Coronary artery (tissue), 2 donors: ENCODE results near the gene AHNAK.
"Not testable (repeated sequence)": the region's sequence is repeated elsewhere in the genome, so short reads cannot be mapped to it uniquely, and the experiment has no call there.

Experiments
- DNase-seq: peaks from one replicate; pipeline ENCODE4 v3.0.0-alpha.2; 2017; ENCODE audit warnings: low spot score
- H3K27ac ChIP-seq, 2 donors: fragments of 200-600 bp; sonication (generic); one replicate each; pipeline ENCODE4 v1.5.1; 2016 to 2019
- H3K4me3 ChIP-seq: fragments of 200-600 bp; sonication (generic); 2 replicates; pipeline ENCODE4 v1.5.1; 2016; ENCODE audit warnings: mild to moderate bottlenecking, moderate library complexity
- CTCF ChIP-seq: fragments of 200-600 bp; sonication (generic); IDR thresholded peaks from one replicate; pipeline ENCODE4 v1.5.1; 2019; ENCODE audit warnings: antibody characterized with exemption

Gene AHNAK

GRCh38 chr11:62572431-62572830 is 25.8 kb upstream of the AHNAK start:
- Histone ChIP-seq H3K27ac (peak overlapping the region; percentile 73 to 78), H3K4me3 (peak overlapping the region; percentile 80)
- no peak for DNase-seq
- no peak for TF ChIP-seq CTCF

- not testable (repeated sequence) for H3K4me3 ChIP-seq, H3K27ac ChIP-seq, DNase-seq
Observed at GRCh38 chr11:62571493-62571892, 24.9 kb upstream of the AHNAK start.

- H3K4me3 ChIP-seq, DNase-seq, H3K27ac ChIP-seq: not testable (repeated sequence)
Observed at GRCh38 chr11:62570903-62571302, 24.3 kb upstream of the AHNAK start.

- no peak for DNase-seq
- TF ChIP-seq CTCF, result no peak
- H3K4me3 ChIP-seq, result no peak overlapping the region
- no peak overlapping the region for H3K27ac ChIP-seq
Observed at GRCh38 chr11:62569611-62570010, 23.0 kb upstream of the AHNAK start.

- Histone ChIP-seq H3K4me3 (no peak overlapping the region), H3K27ac (no peak overlapping the region)
- DNase-seq, result no peak
- no peak for TF ChIP-seq CTCF
Observed at GRCh38 chr11:62567018-62567633, 20.5 kb upstream of the AHNAK start.

GRCh38 chr11:62566247-62566646 is 19.6 kb upstream of the AHNAK start:
- Histone ChIP-seq H3K4me3 (no peak overlapping the region), H3K27ac (no peak overlapping the region)
- DNase-seq, result no peak
- no peak for TF ChIP-seq CTCF

GRCh38 chr11:62565100-62565802 is 18.6 kb upstream of the AHNAK start:
- Histone ChIP-seq H3K27ac (no peak overlapping the region), H3K4me3 (no peak overlapping the region)
- TF ChIP-seq CTCF, result no peak
- no peak for DNase-seq

GRCh38 chr11:62561677-62562230 is 15.1 kb upstream of the AHNAK start:
- not testable (repeated sequence) for H3K4me3 ChIP-seq, DNase-seq
- H3K27ac ChIP-seq, result peak overlapping the region in 1 of 2 donors; percentile 45
